Measurements from ENCODE around the gene SNCA.

The SNCA gene

GRCh38 chr4:89836031-89836745 is 773 bp downstream of the SNCA start:
- no peaks in the 10 kb centered on the region for H3K9me3 ChIP-seq (ENCODE audit: control insufficient read depth, insufficient read depth, low read depth, low read length)
- no peaks in the 10 kb centered on the region; the same call in 1 of the 2 replicates for H3K4me1 ChIP-seq (ENCODE audit: control insufficient read depth, insufficient read depth, low read length)
- no peak overlapping the region; the same call in 1 of the 2 replicates for H3K27ac ChIP-seq (ENCODE audit: extremely low read depth, low read depth, low read length)
- H3K4me3 ChIP-seq (ENCODE audit: low read depth, low read length): peak overlapping the region; percentile 62; the same call in 1 of the 2 replicates
- H3K36me3 ChIP-seq (ENCODE audit: control insufficient read depth in 2 of 2, insufficient read depth in 1 of 2, low read length in 2 of 2): peaks cover 0 to 25% of the 10 kb centered on the region in 2 experiments; a peak in 1 of 3 replicates
- ChIA-PET CTCF (no interaction called here), POLR2A (interaction anchor here (0.5 kb wide), 1 partner anchor 29 kb away, joined by 3 read pairs; no protein-coding TSS in a partner anchor)
- no peak for TF ChIP-seq ZNF24 (tag by site-specific recombination; IDR thresholded peaks at IDR 0.05)
- TF ChIP-seq ZNF10 (tag by site-specific recombination; IDR thresholded peaks at IDR 0.05): 0 out of 2 replicates have a peak, but pooled peaks have one; percentile 26
- TF ChIP-seq ZBTB7A (tag by site-specific recombination; IDR thresholded peaks at IDR 0.05; ENCODE audit: low read depth): no peak
- TF ChIP-seq ZNF629 (tag by site-specific recombination; IDR thresholded peaks at IDR 0.05): no peak
- 0 out of 2 replicates have a peak, but pooled peaks have one; percentile 32 for TF ChIP-seq IKZF3 (tag by site-specific recombination; IDR thresholded peaks at IDR 0.05)
- peak; percentile 45 for TF ChIP-seq ZFHX2 (tag by site-specific recombination; conservative IDR thresholded peaks at IDR 0.05)
- peak; percentile 57 for TF ChIP-seq ZBTB17 (tag by site-specific recombination; IDR thresholded peaks at IDR 0.05)
- TF ChIP-seq EGR2 (tag by site-specific recombination; IDR thresholded peaks at IDR 0.05; ENCODE audit: low read depth): peak; percentile 32; the same call in 1 of the 2 replicates
- TF ChIP-seq ZSCAN30 (tag by site-specific recombination; IDR thresholded peaks at IDR 0.05): no peak
- no peak for TF ChIP-seq ZBTB20 (tag by site-specific recombination; IDR thresholded peaks at IDR 0.05)
- no peak for TF ChIP-seq ZNF157 (tag by site-specific recombination; IDR thresholded peaks at IDR 0.05)
- no peak for TF ChIP-seq ZNF266 (tag by site-specific recombination; IDR thresholded peaks at IDR 0.05; ENCODE audit: low read depth)
- TF ChIP-seq ZNF830 (tag by site-specific recombination; IDR thresholded peaks at IDR 0.05; ENCODE audit: low read depth): no peak
- TF ChIP-seq ZNF621 (tag by site-specific recombination; IDR thresholded peaks at IDR 0.05): no peak
- TF ChIP-seq GLIS2 (tag by site-specific recombination; IDR thresholded peaks at IDR 0.05): 0 out of 2 replicates have a peak, but pooled peaks have one; percentile 20
- peak; percentile 94 for TF ChIP-seq SCRT1 (tag by site-specific recombination; IDR thresholded peaks at IDR 0.05; ENCODE audit: borderline replicate concordance)
- TF ChIP-seq, protein P1, sequence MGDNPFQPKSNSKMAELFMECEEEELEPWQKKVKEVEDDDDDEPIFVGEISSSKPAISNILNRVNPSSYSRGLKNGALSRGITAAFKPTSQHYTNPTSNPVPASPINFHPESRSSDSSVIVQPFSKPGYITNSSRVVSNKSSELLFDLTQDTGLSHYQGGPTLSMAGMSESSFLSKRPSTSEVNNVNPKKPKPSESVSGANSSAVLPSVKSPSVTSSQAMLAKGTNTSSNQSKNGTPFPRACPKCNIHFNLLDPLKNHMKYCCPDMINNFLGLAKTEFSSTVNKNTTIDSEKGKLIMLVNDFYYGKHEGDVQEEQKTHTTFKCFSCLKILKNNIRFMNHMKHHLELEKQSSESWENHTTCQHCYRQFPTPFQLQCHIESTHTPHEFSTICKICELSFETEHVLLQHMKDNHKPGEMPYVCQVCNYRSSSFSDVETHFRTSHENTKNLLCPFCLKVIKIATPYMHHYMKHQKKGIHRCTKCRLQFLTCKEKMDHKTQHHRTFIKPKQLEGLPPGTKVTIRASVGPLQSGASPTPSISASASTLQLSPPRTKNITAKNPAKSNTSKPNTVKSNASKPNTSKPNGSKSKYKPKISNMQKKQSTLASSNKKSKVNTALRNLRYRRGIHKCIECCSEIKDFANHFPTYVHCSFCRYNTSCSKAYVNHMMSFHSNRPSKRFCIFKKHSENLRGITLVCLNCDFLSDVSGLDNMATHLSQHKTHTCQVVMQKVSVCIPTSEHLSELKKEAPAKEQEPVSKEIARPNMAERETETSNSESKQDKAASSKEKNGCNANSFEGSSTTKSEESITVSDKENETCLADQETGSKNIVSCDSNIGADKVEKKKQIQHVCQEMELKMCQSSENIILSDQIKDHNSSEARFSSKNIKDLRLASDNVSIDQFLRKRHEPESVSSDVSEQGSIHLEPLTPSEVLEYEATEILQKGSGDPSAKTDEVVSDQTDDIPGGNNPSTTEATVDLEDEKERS (tag by site-specific recombination; IDR thresholded peaks at IDR 0.05): no peak
- TF ChIP-seq ZNF18 (tag by site-specific recombination; IDR thresholded peaks at IDR 0.05): no peak
- TF ChIP-seq SCRT2 (tag by site-specific recombination; IDR thresholded peaks at IDR 0.05): peak; percentile 98
- TF ChIP-seq ZNF514 (tag by site-specific recombination; IDR thresholded peaks at IDR 0.05): no peak

- CTCF ChIA-PET: no interaction called here
- TF ChIP-seq ZNF202 (tag by site-specific recombination; IDR thresholded peaks at IDR 0.05; ENCODE audit: borderline replicate concordance): no peak
- TF ChIP-seq TRIM28 (IDR thresholded peaks at IDR 0.05; ENCODE audit: borderline replicate concordance, low read length): no peak
- no peak for TF ChIP-seq ZNF544 (tag by site-specific recombination; IDR thresholded peaks at IDR 0.05)
- TF ChIP-seq GLIS2 (tag by site-specific recombination; IDR thresholded peaks at IDR 0.05): no peak
- TF ChIP-seq, protein P2, sequence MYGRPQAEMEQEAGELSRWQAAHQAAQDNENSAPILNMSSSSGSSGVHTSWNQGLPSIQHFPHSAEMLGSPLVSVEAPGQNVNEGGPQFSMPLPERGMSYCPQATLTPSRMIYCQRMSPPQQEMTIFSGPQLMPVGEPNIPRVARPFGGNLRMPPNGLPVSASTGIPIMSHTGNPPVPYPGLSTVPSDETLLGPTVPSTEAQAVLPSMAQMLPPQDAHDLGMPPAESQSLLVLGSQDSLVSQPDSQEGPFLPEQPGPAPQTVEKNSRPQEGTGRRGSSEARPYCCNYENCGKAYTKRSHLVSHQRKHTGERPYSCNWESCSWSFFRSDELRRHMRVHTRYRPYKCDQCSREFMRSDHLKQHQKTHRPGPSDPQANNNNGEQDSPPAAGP (tag by site-specific recombination; IDR thresholded peaks at IDR 0.05): no peak
- no peak for TF ChIP-seq ZNF132 (tag by site-specific recombination; IDR thresholded peaks at IDR 0.05; ENCODE audit: borderline replicate concordance)
- TF ChIP-seq ZNF184 (tag by site-specific recombination; IDR thresholded peaks at IDR 0.05): no peak
- TF ChIP-seq FEZF1 (tag by site-specific recombination; IDR thresholded peaks at IDR 0.05): no peak
- no peak for TF ChIP-seq KLF7 (tag by site-specific recombination; IDR thresholded peaks at IDR 0.05; ENCODE audit: borderline replicate concordance)
- no peak for TF ChIP-seq REPIN1 (tag by site-specific recombination; IDR thresholded peaks at IDR 0.05; ENCODE audit: low read depth)
- TF ChIP-seq, protein P3, sequence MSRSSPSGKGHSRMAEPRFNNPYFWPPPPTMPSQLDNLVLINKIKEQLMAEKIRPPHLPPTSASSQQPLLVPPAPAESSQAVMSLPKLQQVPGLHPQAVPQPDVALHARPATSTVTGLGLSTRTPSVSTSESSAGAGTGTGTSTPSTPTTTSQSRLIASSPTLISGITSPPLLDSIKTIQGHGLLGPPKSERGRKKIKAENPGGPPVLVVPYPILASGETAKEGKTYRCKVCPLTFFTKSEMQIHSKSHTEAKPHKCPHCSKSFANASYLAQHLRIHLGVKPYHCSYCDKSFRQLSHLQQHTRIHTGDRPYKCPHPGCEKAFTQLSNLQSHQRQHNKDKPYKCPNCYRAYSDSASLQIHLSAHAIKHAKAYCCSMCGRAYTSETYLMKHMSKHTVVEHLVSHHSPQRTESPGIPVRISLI (tag by site-specific recombination; IDR thresholded peaks at IDR 0.05): no peak
Measured at GRCh38 chr4:89835413-89835812, 1.5 kb downstream of the SNCA start.

More at GRCh38 chr4:89835413-89835812, 1.5 kb downstream of the SNCA start:
- no peaks in the 10 kb centered on the region for H3K9me3 ChIP-seq (ENCODE audit: control insufficient read depth, insufficient read depth, low read depth, low read length)
- H3K4me1 ChIP-seq (ENCODE audit: control insufficient read depth, insufficient read depth, low read length): no peaks in the 10 kb centered on the region; the same call in 1 of the 2 replicates
- no peak overlapping the region for H3K4me3 ChIP-seq (ENCODE audit: low read depth, low read length)
- peaks cover 0 to 29% of the 10 kb centered on the region in 2 experiments; a peak in 1 of 3 replicates for H3K36me3 ChIP-seq (ENCODE audit: control insufficient read depth in 2 of 2, insufficient read depth in 1 of 2, low read length in 2 of 2)
- POLR2A ChIA-PET: interaction anchor here (0.5 kb wide), 1 partner anchor 30 kb away, joined by 3 read pairs; no protein-coding TSS in a partner anchor
- H3K27ac ChIP-seq (ENCODE audit: extremely low read depth, low read depth, low read length): no peak overlapping the region

All from HEK293 (cell line).